GM12874 (cell line): ENCODE results near the gene TRIO.

Experiments
- TF ChIP-seq, protein P1 (sequence below): IDR thresholded peaks from 2 replicates; pipeline ENCODE4 v1.5.1; 2011; ENCODE audit warnings: low read depth, mild to moderate bottlenecking, control low read depth, low read length, moderate library complexity; ENCODE audit not compliant: insufficient read depth

TRIO gene

DNA sequence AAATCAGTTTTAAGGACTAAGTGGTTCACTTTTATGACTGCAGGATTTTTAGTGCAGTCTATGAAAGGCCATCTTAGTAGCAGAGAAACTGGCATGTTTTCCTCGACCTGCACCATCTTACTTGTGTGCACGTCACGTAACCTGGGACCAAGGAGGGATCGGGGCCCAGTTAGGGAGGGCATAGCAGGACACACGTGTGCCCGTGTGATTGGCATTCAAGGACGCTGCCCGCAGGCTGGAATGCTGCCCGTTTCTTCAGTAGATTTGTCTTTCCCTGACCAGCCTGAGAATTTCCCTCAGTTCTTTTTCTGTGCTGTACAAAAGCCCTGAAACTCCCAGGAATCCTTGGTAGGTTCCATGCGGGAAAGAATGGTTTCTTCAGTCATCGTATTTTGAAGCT is 196.3 kb downstream of the TRIO start:
- TF ChIP-seq, protein P1, sequence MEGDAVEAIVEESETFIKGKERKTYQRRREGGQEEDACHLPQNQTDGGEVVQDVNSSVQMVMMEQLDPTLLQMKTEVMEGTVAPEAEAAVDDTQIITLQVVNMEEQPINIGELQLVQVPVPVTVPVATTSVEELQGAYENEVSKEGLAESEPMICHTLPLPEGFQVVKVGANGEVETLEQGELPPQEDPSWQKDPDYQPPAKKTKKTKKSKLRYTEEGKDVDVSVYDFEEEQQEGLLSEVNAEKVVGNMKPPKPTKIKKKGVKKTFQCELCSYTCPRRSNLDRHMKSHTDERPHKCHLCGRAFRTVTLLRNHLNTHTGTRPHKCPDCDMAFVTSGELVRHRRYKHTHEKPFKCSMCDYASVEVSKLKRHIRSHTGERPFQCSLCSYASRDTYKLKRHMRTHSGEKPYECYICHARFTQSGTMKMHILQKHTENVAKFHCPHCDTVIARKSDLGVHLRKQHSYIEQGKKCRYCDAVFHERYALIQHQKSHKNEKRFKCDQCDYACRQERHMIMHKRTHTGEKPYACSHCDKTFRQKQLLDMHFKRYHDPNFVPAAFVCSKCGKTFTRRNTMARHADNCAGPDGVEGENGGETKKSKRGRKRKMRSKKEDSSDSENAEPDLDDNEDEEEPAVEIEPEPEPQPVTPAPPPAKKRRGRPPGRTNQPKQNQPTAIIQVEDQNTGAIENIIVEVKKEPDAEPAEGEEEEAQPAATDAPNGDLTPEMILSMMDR: no peak

DNA sequence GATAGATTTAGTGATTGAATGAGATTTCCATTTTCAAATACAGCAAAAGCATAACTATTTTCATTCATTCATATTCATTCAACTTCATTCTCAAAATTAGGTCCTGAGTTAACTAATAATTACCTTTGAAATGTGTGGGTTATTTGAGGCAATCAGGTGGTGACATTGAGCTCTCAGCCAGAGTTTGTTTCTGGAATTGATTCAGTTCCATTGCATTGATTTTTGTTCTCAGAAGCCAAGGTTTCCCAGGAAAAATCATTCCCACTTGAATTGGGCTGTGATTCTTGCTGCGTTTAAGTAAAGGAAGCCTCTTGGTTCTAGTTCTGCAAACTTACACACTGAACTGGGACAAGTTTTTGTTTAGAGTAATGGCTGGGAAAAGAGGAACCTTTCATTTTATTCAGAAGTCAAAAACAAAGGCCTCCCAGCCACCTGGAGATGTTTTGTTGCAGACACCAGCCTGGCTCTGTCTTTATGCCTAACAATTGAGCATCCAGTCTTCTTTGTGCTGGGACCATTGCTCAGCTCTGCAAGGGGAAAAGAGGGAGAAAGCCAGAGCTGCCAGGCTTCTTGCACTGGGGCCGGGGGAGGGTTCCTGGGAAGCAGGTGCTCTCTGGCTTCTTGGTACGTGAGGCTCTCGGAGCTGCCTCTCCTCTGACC is 198.6 kb downstream of the TRIO start:
- TF ChIP-seq, protein P1: no peak

DNA sequence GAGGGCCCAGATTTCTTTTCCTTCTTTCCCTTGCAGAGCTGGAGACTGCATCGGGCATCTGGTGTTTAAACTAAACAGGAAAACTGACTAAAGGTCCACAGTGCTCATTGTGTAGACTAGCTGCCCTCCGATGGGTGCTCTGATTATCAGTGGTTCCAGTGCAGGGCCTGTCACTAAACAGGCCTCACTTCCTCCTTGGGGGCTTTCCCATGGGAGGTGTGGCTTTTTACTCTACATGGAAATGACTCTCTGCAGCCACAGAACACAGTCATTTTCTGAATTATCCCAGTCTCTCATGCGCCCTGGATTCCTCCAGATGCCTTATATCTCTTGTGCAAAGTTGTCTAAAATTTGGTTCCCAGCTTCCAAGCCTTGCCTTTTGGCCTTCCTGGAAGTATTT is 199.2 kb downstream of the TRIO start:
- TF ChIP-seq, protein P1: no peak

DNA sequence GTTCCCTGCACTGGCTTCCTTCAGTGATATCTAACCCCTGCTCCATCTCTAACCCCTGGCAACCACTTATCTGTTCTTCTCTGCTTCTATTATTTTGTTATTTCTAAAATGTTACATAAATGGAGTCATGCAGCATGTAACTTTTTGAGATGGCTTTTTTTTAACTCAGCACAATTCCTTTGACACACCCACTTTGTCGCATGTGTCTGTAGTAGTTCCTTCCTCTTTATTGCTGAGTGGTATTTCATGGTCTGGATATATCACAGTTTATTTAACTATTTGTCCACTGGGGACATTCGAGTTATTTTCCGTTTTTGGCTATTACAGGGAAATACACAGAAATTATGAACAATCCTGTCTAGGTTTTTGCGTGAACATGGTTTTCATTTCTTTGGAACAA is 200.2 kb downstream of the TRIO start:
- TF ChIP-seq, protein P1: no peak

DNA sequence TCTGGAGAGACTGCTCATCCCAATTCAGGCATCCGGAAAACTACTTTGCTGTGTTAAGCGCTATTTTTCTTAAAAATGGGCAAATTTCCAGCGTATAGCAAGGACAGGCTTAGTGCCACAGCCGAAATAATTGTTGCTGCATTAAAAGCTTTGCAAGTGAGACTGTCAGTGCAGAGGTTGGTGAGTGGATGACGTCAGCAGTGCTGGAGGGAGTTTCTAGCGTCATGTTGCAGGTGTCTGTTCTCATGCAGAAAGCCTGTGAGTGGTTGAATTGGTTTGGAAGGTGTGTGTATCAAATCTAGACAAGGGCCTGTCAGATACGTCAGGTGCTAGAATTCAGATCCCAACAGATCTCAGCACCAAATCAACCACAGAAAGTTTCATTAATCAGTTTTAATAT is 204.4 kb downstream of the TRIO start:
- TF ChIP-seq, protein P1: no peak

DNA sequence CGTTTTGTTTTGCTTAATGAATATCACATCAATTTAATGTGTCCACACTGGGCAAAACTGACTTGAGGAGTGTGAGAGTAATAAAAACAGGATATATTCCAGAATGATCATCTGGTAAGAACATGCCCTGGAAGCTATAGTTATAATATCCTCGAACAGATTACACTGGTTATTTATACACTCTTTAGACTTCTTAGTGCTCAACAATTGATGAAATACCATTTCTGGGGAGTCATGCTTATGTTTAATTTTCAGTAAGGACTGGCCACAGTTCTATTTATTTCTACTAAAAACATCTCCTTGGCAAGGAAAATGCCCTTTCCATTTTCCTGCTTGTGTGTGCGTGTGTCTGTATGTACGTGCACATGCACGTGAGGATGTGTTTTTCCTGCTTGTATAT is 205.0 kb downstream of the TRIO start:
- TF ChIP-seq, protein P1: no peak

DNA sequence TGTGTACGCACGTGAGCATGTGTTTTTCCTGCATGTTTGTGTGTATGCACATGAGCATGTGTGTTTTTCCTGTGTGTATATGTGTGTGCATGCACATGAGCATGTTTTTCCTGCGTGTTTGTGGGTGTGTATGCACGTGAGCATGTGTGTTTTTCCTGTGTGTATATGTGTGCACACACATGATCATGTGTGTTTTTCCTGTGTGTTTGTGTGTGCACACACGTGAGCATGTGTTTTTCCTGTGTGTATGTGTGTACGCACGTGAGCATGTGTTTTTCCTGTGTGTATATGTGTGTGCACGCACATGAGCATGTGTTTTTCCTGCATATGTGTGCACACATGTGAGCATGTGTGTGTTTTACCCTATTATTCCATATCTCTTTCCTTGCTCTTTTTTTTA is 205.9 kb downstream of the TRIO start:
- TF ChIP-seq, protein P1: no peak

DNA sequence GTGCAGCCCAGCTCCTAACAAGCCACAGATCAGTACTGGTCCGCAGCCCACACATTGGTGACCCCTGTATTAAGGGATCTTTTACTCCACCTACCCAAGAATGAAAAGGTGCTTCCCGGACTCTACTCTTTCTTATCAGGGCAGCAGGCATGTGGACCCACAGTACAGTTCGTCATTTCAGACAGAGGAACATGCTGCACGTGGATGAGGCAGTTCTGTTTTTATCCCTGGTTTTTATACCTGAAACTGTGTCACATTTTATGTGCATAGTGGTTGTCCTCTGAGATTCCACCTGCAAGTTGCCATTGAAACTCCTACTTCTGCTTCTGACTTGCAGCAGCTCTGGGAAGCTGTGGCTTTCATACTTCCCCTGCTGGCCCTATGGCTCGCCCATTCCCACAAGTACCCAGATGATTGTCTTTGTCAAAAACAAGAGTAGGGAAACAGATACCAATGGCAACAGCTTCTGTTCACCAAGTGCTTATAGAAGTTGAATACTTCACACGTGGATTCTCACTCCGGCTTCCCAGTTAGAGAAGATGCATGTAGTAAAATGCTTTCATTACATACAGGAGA is 208.0 kb downstream of the TRIO start:
- TF ChIP-seq, protein P1: no peak
